DOHH2 (cell line): ENCODE data around the gene INSR.

ENCODE experiments used
- CTCF ChIP-seq: fragments of 200-600 bp; sonication (generic); IDR thresholded peaks from one replicate; pipeline ENCODE4 v1.5.1; 2014; ENCODE audit warnings: antibody characterized with exemption, mild to moderate bottlenecking, low read depth, low read length; ENCODE audit not compliant: poor library complexity, severe bottlenecking
- EZH2phosphoT487 ChIP-seq: fragments of 200-600 bp; sonication (generic); IDR thresholded peaks from 2 replicates; pipeline ENCODE4 v1.6.1; 2017; ENCODE audit warnings: borderline replicate concordance, mild to moderate bottlenecking, antibody characterized with exemption, low read length, moderate library complexity, mixed read lengths

DNA sequence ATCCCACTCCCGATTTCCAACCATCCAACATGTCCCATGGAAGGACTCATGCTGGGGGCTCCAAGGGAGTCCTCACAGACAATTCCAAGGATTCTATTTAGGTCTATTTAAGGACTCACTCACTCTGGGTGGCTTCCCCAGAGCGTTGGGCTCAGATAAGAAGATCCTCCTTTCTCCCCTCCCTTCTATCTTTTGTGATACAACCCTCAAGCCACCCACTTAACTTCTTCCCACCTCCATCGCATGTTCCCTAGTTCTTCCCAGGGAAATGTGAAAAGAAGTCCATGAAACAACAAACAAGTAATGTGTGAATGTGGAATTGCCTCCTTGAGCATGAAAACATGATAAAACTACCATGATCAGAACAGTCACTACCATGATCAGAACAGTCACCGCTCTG, 29.4 kb downstream of the INSR start:
- TF ChIP-seq CTCF (no peak), EZH2phosphoT487 (no peak)
